Ishikawa (cell line): ENCODE results near the gene P2RY2.

Experiments
- CEBPB ChIP-seq: IDR thresholded peaks from 2 replicates; pipeline ENCODE4 v1.6.1; 2012
- CREB1 ChIP-seq: IDR thresholded peaks from 2 replicates; pipeline ENCODE4 v1.6.1; 2012; ENCODE audit warnings: low read depth
- EGR1 ChIP-seq: IDR thresholded peaks from 2 replicates; pipeline ENCODE4 v1.6.1; 2012
- EP300 ChIP-seq: IDR thresholded peaks from 2 replicates; pipeline ENCODE4 v1.6.1; 2012; ENCODE audit warnings: borderline replicate concordance
- FOXM1 ChIP-seq: IDR thresholded peaks from 2 replicates; pipeline ENCODE4 v1.6.1; 2012; ENCODE audit warnings: low read depth, borderline replicate concordance
- MAX ChIP-seq: IDR thresholded peaks from 2 replicates; pipeline ENCODE4 v1.6.1; 2012
- NFIC ChIP-seq: IDR thresholded peaks from 2 replicates; pipeline ENCODE4 v1.6.1; 2012
- RAD21 ChIP-seq: IDR thresholded peaks from 2 replicates; pipeline ENCODE4 v1.6.1; 2012; ENCODE audit warnings: low read depth
- REST ChIP-seq: IDR thresholded peaks from 2 replicates; pipeline ENCODE4 v1.6.1; 2012; ENCODE audit warnings: low read depth, mild to moderate bottlenecking
- TAF1 ChIP-seq: IDR thresholded peaks from 2 replicates; pipeline ENCODE4 v1.6.1; 2012; ENCODE audit warnings: low read depth, mild to moderate bottlenecking
- TCF12 ChIP-seq: IDR thresholded peaks from 2 replicates; pipeline ENCODE4 v1.6.1; 2012; ENCODE audit warnings: low read depth
- TEAD4 ChIP-seq: IDR thresholded peaks from 2 replicates; pipeline ENCODE4 v1.6.1; 2012
- USF1 ChIP-seq: IDR thresholded peaks from 2 replicates; pipeline ENCODE4 v1.6.1; 2012
- YY1 ChIP-seq: IDR thresholded peaks from 2 replicates; pipeline ENCODE4 v1.6.1; 2012; ENCODE audit warnings: low read depth
- ZBTB7A ChIP-seq: IDR thresholded peaks from 2 replicates; pipeline ENCODE4 v1.6.1; 2012; ENCODE audit warnings: low read depth

The P2RY2 gene

GRCh38 chr11:73188301-73188700 is 29.8 kb upstream of the P2RY2 start:
- TF ChIP-seq EP300 (no peak), TAF1 (no peak), FOXM1 (no peak), EGR1 (no peak), YY1 (no peak), USF1 (no peak), TEAD4 (no peak), CREB1 (no peak), RAD21 (no peak), MAX (no peak), CEBPB (no peak), ZBTB7A (no peak), TCF12 (no peak), NFIC (no peak), REST (no peak)

GRCh38 chr11:73189315-73189714 is 28.8 kb upstream of the P2RY2 start:
- TF ChIP-seq YY1 (no peak), EGR1 (no peak), MAX (no peak), CEBPB (no peak), CREB1 (no peak), REST (no peak), TCF12 (no peak), NFIC (no peak), TEAD4 (no peak), FOXM1 (no peak), USF1 (no peak), ZBTB7A (no peak), RAD21 (no peak)

- TF ChIP-seq EGR1 (no peak), TAF1 (no peak), NFIC (no peak), CEBPB (no peak), REST (no peak)
These were observed 28.1 kb upstream of the P2RY2 start for GRCh38 chr11:73189723-73190556.

GRCh38 chr11:73190557-73190885 is 27.6 kb upstream of the P2RY2 start:
- TF ChIP-seq TEAD4 (no peak), TAF1 (no peak), CEBPB (no peak), USF1 (no peak), MAX (no peak), ZBTB7A (no peak), FOXM1 (no peak), YY1 (no peak), EGR1 (no peak), CREB1 (no peak), TCF12 (no peak), RAD21 (no peak), EP300 (no peak), NFIC (no peak)
